Testis (tissue), 2 donors: ENCODE data around the gene NPEPL1.

ENCODE experiments used
- CTCF ChIP-seq, 3 experiments: fragments of 450-650 bp in 2 of 3; fragments of 200-600 bp in 1 of 3; sonication (generic) in 1 of 3; IDR thresholded peaks; one replicate each; pipeline ENCODE4 v1.5.1; 2016 to 2019; ENCODE audit warnings: antibody characterized with exemption in 3 of 3, mild to moderate bottlenecking in 2 of 3, moderate library complexity in 1 of 3
- POLR2A ChIP-seq: fragments of 450-650 bp; IDR thresholded peaks from one replicate; pipeline ENCODE4 v1.6.1; 2017; ENCODE audit warnings: antibody characterized with exemption, mild to moderate bottlenecking, moderate library complexity

GRCh38 chr20:58650776-58651558, 41.6 kb upstream of the NPEPL1 start, which contains the start of gene STX16:
- peak; percentile 29 to 69 (median 59) for TF ChIP-seq CTCF (IDR thresholded peaks at IDR 0.05)
- TF ChIP-seq POLR2A: no peak
